HEK293 (cell line): ENCODE measurements around the gene RORB.
A peak's percentile ranks its signal among the peaks of the same experiment; 100 is the strongest.

Experiments used
- CTCF ChIA-PET: fragments of 350-600 bp; formaldehyde crosslinking; extraction: SDS; loops from one replicate; lab custom pipeline; 2021; ENCODE audit warnings: antibody characterized with exemption; lab: Yijun Ruan, JAX
- POLR2A ChIA-PET: fragments of 300-600 bp; formaldehyde crosslinking; extraction: SDS; loops from one replicate; lab custom pipeline; 2020; ENCODE audit warnings: antibody characterized with exemption, inconsistent platforms; lab: Yijun Ruan, JAX
- H3K27ac ChIP-seq: fragments of 200-500 bp; sonication (Bioruptor generic); 2 replicates; pipeline ENCODE4 v1.5.1; 2014; ENCODE audit warnings: low read depth, low read length, control low read depth, inconsistent platforms; ENCODE audit errors: extremely low read depth
- H3K36me3 ChIP-seq, 2 experiments: fragments of 200-500 bp in 1 of 2; sonication (Bioruptor generic) in 1 of 2; 1 replicate in 1 of 2; 2 replicates in 1 of 2; pipeline ENCODE4 v1.5.1; 2014 to 2017; ENCODE audit warnings: inconsistent platforms in 2 of 2, low read length in 2 of 2; ENCODE audit not compliant: control insufficient read depth in 2 of 2, insufficient read depth in 1 of 2
- H3K4me1 ChIP-seq: fragments of 200-500 bp; sonication (Bioruptor generic); 2 replicates; pipeline ENCODE4 v1.5.1; 2014; ENCODE audit warnings: mild to moderate bottlenecking, low read length, inconsistent platforms; ENCODE audit not compliant: control insufficient read depth, insufficient read depth
- H3K4me3 ChIP-seq: 2 replicates; pipeline ENCODE4 v1.5.1; 2011; ENCODE audit warnings: low read depth, mild to moderate bottlenecking, control low read depth, low read length, moderate library complexity
- H3K9me3 ChIP-seq: fragments of 200-500 bp; sonication (Bioruptor generic); 2 replicates; pipeline ENCODE4 v1.5.1; 2014; ENCODE audit warnings: low read depth, low read length, inconsistent platforms; ENCODE audit not compliant: control insufficient read depth, insufficient read depth
- BCL11B ChIP-seq: fragments of 450-650 bp; formaldehyde crosslinking; IDR thresholded peaks from 2 replicates; pipeline ENCODE4 v1.5.1; 2016; ENCODE audit warnings: low read depth, missing biosample characterization, missing genetic modification characterization
- PRDM1 ChIP-seq: fragments of 450-650 bp; formaldehyde crosslinking; IDR thresholded peaks from 2 replicates; pipeline ENCODE4; 2016; ENCODE audit warnings: missing biosample characterization, missing genetic modification characterization
- PRDM10 ChIP-seq: fragments of 450-650 bp; formaldehyde crosslinking; IDR thresholded peaks from 2 replicates; pipeline ENCODE4 v1.5.1; 2016; ENCODE audit warnings: missing biosample characterization, missing genetic modification characterization
- ZBTB17 ChIP-seq: fragments of 450-650 bp; formaldehyde crosslinking; IDR thresholded peaks from 2 replicates; pipeline ENCODE4 v1.5.1; 2016; ENCODE audit warnings: missing biosample characterization, missing genetic modification characterization
- ZBTB26 ChIP-seq: fragments of 450-650 bp; formaldehyde crosslinking; optimal IDR thresholded peaks from 2 replicates; pipeline ENCODE3; 2016; ENCODE audit warnings: missing biosample characterization, mild to moderate bottlenecking, missing genetic modification characterization
- ZBTB6 ChIP-seq: fragments of 450-650 bp; formaldehyde crosslinking; IDR thresholded peaks from 2 replicates; pipeline ENCODE4 v1.5.1; 2017; ENCODE audit warnings: missing biosample characterization, missing genetic modification characterization
- ZFP37 ChIP-seq: fragments of 450-650 bp; formaldehyde crosslinking; IDR thresholded peaks from 2 replicates; pipeline ENCODE4 v1.5.1; 2016; ENCODE audit warnings: missing biosample characterization, missing genetic modification characterization
- ZNF146 ChIP-seq: fragments of 450-650 bp; formaldehyde crosslinking; IDR thresholded peaks from 2 replicates; pipeline ENCODE4 v1.5.1; 2016; ENCODE audit warnings: missing biosample characterization, missing genetic modification characterization
- ZNF335 ChIP-seq: fragments of 450-650 bp; formaldehyde crosslinking; conservative IDR thresholded peaks from 2 replicates; pipeline ENCODE4 v1.5.1; 2016; ENCODE audit warnings: missing biosample characterization, missing genetic modification characterization
- ZNF362 ChIP-seq: fragments of 450-650 bp; formaldehyde crosslinking; IDR thresholded peaks from 2 replicates; pipeline ENCODE4 v1.5.1; 2016; ENCODE audit warnings: missing biosample characterization, missing genetic modification characterization
- ZNF623 ChIP-seq: fragments of 450-650 bp; formaldehyde crosslinking; IDR thresholded peaks from 2 replicates; pipeline ENCODE4 v1.5.1; 2016; ENCODE audit warnings: missing biosample characterization, missing genetic modification characterization
- ZNF629 ChIP-seq: fragments of 450-650 bp; formaldehyde crosslinking; IDR thresholded peaks from 2 replicates; pipeline ENCODE4 v1.5.1; 2017; ENCODE audit warnings: missing biosample characterization, missing genetic modification characterization
- ZNF768 ChIP-seq: fragments of 450-650 bp; formaldehyde crosslinking; IDR thresholded peaks from 2 replicates; pipeline ENCODE4 v1.5.1; 2018; ENCODE audit warnings: missing biosample characterization, mild to moderate bottlenecking, missing genetic modification characterization

Gene RORB

GRCh38 chr9:74496406-74496805 is 729 bp upstream of the RORB start:
- peak overlapping the region; percentile 66 for H3K4me3 ChIP-seq
- POLR2A ChIA-PET = no interaction called here
- no peaks in the 10 kb centered on the region for H3K4me1 ChIP-seq
- H3K27ac ChIP-seq = no peak overlapping the region
- no peaks in the 10 kb centered on the region for H3K9me3 ChIP-seq
- H3K36me3 ChIP-seq = no peaks in the 10 kb centered on the region
- CTCF ChIA-PET = interaction anchor here (0.7 kb wide), 1 partner anchor 107 kb away, joined by 4 read pairs; no protein-coding TSS in a partner anchor
- TF ChIP-seq ZNF362 (tag by site-specific recombination) = no peak
- no peak for TF ChIP-seq ZNF629 (tag by site-specific recombination)
- no peak for TF ChIP-seq ZBTB6 (tag by site-specific recombination)
- no peak for TF ChIP-seq ZNF768 (tag by site-specific recombination)
- TF ChIP-seq, all 188 proteins: peak for 0

- H3K27ac ChIP-seq = peak overlapping the region; percentile 28; the same call in 1 of the 2 replicates
- H3K36me3 ChIP-seq = no peaks in the 10 kb centered on the region
- POLR2A ChIA-PET = no interaction called here
- CTCF ChIA-PET = no interaction called here
- peak overlapping the region; percentile 66 for H3K4me3 ChIP-seq
- TF ChIP-seq ZBTB17 (tag by site-specific recombination) = peak; percentile 35; the same call in 1 of the 2 replicates
- peak; percentile 61; the same call in 1 of the 2 replicates for TF ChIP-seq PRDM10
- peak; percentile 42 for TF ChIP-seq ZBTB26 (tag by site-specific recombination)
- TF ChIP-seq ZNF146 = no peak
- no peak for TF ChIP-seq ZFP37 (tag by site-specific recombination)
- no peak for TF ChIP-seq BCL11B (tag by site-specific recombination)
- TF ChIP-seq ZNF623 = no peak
- peak; percentile 67 for TF ChIP-seq ZNF335 (tag by site-specific recombination)
- TF ChIP-seq PRDM1 (tag by site-specific recombination) = 0 out of 2 replicates have a peak, but pooled peaks have one; percentile 13
- no peaks in the 10 kb centered on the region for H3K9me3 ChIP-seq
- H3K4me1 ChIP-seq = no peaks in the 10 kb centered on the region
These were observed 849 bp downstream of the RORB start for GRCh38 chr9:74497748-74498620.
